ENCODE measurements around the gene COX7B2.

COX7B2 gene, protein sequence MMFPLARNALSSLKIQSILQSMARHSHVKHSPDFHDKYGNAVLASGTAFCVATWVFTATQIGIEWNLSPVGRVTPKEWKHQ

DNA sequence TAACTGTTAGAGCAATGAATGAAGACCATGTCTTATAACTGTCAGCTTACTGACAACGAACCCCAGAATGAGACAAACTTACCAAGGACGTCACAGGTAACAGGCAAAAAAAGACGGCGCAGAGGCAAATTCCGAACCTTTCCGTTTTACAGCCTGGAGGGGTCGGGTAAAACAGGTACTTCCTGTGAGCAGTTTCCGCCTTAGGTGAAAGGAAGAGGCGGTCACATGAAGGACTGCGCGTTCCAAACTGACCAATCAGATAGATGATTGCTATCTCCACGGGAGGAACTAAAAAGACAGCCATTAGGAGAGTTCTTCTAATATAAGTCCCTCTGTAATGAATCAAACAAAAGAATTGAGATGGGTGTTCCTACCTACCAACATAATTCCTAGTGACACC is at the start of gene COX7B2:
COX7B2 (minus strand) TSS at position 168 of the 400 bp plus-strand sequence. CDS start 174,053 bp downstream, outside the sequence.
- no peak for DNase-seq

DNA sequence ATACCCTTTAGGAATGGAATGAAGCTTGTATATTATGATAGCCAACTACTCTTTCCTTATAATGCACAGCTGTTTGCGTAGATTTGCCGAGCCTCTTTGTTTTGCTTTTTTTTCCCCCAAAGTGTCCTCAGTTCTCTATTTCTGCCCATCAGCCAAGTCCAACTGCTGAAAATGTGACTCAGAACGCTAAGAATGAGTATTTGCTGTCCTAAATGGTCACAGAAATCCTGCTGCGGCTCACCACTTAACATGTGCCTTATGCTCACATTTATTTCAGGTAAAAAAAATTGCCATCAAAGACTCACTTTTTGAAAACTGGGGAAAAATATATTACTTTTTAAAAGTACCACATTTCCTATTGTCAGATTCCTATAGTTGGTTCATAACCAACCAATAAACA is 47.4 kb upstream of the COX7B2 start:
- no peak for DNase-seq

DNA sequence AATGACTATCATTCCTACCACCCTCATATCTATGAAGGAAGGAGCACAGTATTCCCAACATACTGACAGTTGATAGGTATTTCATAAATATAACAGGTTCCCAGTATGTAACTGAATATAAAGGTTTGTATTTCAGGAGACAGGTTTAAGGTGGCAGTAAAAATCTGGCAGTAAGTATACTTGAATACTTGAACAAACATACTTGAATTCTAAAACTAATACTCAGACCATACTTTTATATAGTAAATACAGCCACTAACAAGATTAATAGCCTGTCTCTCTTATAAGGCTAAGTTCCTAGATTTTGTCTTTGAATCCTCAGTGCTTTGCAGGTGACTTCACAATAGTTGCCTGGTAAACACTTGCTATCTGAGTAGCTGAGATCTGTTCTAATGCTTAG is 46.6 kb upstream of the COX7B2 start:
- DNase-seq: no peak

DNA sequence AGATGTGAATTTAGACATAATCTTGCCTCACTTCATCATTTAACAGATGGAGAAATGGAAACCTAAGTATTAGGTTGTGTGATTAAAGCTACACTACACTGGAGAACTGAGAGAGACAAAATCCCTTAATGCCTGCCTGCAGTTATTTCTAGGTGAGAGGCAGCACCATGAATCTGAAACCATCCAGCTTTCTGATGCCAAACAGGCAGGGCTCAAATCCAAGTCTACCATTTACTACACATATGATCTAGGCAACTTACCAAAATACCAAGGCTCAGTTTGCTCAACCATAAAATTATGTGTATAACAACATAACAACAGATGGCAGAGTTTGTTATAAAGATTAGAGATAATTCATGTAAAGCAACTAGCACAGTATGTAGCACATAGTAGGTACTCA is 45.6 kb upstream of the COX7B2 start:
- DNase-seq: no peak

DNA sequence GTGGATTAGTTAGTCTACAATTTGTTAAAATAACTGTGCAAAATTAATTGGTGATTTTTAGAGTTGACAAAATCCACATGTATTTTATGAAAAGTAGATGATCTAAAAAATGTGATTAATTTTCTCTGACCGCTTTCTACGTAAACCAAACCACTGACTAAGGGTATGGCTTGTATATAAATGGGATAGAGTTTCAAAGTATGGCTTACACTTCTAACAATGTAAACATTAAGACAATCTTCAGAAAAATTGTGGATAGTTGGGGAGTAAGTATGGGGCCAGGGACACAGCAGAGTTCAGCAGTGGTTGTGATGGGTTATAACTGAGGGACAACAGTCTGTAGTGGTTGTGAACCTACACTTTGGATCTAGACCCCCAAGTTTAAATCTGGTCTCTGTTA is 44.5 kb upstream of the COX7B2 start:
- no peak for DNase-seq

DNA sequence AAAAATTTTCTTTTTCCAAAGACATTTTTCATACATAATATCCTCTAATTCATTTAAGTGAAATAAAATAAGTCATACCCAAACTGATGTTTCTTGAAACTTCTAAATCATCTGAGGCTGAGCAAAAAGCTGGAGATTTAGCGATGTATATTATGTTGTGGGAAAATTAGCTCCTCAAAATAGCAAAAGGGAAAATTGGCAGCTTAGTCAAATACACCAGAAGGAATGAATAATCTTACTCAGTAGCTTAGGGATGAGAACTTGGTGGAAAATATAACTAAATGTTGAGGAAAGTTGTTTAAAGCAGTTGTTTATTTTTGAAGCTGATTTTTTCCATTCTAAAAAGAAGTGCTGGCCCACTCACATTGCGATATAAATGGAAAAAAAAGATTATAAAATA is 43.4 kb upstream of the COX7B2 start:
- no peak for DNase-seq

DNA sequence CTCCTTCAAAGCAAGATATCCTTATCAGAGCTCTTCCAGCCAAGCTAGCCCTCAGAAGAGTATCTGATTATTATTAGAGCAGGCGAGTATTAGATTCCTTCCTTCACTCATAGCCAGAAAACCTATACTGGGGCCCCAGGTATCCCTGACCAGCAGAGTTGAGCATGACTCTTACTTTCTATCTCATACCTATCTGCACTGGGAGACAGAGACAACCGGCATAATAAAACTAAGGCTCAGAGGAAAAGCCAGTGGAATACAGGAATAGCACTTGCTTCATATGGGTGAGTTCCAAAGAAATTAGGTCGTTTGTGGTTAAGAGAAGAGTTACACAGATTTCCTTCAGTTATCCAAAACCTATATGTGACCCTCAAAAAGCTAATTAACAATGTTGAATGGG is 41.8 kb upstream of the COX7B2 start:
- DNase-seq: no peak

DNA sequence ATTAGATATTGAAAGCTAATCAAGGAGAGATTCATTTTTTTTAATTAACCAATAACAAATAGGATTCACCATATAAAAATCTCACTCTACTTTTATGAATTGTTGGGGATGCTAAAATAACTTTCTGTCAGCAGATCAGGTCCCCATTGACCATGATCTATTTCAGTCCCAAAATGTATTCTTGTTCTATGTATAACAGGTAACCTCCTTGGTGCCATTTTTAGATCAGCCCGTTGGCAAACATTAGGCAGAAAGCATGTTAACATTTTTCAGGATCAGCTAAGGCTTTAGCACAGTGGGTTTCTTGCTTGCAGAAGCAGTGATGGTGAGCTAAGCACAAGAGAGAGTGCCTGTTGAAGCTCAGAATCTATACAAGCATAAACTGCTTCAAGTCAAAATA is 40.8 kb upstream of the COX7B2 start:
- no peak for DNase-seq

DNA sequence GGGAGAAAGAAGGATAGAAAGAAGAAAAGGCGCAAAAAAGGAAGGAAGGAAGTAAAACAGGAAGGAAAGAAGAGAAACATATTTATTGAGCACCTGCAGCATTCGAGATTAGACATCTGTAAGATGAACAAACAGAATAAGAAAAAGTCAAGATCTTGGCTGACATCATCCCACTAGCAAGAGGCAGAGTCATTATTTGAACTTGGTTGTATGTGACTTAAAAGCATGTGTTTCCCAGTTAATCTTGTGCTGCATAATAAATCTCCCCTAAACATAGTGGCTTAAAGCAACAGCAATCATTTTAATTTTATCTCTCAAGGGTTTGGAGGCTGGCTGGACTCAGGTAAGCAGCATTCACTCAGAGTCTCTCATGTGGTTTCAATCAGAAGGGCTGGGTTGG is 38.5 kb upstream of the COX7B2 start:
- no peak for DNase-seq

DNA sequence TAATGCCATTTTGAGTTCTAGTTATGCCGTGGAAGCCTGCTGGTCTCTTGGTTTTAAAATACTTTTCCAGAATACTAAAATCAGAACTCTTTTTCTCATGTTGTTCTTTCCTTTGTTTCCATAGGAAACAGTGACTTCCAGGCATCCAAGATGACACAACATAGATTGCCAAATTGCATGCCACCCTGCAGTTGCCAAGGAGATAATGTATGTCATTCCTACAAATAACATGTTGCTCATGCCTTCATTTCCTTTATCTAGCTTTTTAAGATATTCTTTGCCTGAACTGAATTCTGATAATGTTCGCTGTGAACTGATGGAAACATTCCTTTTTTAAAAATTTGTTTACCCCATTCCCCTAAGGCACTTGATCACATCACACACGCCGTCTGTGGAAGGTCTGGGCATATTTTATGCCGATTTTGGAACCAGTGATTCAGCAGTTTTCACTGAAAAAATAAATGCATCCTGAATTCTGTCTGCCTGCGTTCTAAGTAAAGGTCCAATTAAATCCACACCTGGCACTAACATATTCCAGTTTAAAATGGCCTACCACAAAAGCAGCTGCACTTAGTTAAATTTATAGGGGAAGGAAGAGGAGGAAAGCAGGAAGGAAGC is 38.0 kb upstream of the COX7B2 start:
- DNase-seq: no peak

DNA sequence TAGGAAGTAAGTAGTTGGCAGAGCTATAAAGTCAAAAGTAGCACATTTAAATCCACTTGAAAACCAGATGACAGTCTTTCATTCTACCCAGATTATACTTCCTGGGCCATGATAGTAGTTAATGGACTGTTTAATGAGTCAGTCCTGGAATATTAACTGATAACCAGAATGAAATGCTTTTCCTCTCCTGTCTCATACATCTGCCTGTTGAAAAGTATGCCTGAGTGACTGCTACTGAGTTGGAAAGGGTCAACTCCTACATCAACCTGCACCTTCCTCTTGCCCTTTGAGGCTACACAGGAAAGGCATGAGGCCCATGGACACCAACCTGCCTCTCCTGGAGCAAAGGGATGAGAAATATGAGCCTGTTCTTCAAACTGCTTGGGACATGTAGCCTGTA is 36.0 kb upstream of the COX7B2 start:
- no peak for DNase-seq

DNA sequence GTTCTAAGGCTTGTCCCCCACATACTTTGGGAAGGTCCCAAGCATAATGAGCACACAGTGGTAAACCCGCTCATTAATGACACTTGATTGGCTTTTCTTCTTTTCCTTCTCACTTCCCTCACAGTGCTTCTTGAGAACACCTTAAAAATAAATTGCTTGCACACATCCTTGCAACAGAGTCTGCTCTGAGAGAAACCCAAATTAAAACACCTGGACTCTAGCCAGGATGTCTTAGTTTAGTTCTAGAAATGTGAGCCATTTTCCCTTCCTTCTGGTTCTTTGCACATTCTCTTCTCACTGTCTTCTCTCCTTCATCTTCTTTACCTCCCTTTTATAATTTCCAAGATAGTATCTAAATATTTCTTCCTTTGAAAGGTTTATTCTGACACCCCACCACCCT is 35.3 kb upstream of the COX7B2 start:
- DNase-seq: no peak

DNA sequence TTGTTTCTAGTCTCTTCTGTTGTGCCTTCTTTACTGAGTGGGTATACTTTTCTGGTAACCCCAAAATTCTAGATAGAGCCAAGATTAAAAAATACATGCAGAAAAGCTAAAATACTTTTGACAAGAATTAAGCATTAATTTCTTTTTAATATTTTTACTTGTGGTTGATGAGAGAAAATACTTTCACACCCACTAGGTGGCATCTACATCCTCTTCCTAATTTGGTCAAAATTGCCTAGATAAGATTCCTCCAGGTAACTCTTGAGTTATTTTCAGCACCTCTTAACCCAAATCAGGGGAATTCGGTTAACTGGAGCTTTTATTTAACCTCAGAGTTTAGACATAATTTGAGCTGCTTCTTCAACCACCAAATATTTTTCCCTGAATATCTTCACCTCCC is 28.4 kb upstream of the COX7B2 start:
- DNase-seq: no peak

DNA sequence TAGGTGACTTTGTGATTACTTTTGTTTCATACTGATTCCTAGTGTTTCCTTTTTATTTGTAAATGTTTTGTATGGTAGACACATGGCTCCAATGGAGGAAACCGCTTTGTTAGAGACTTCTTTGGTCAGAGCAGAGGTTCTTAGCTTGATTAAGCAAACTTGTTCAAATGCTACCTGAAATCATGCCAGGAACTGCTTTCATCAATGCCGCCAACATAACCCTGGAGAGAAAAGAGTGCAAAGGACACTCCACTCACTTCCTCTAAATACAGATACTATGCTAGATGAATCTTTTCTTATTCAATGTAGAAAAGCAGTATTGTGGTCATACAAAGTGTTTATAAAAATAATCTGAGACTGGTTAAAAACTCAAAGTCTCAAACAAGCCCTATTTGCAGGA is 25.7 kb upstream of the COX7B2 start:
- DNase-seq: no peak

DNA sequence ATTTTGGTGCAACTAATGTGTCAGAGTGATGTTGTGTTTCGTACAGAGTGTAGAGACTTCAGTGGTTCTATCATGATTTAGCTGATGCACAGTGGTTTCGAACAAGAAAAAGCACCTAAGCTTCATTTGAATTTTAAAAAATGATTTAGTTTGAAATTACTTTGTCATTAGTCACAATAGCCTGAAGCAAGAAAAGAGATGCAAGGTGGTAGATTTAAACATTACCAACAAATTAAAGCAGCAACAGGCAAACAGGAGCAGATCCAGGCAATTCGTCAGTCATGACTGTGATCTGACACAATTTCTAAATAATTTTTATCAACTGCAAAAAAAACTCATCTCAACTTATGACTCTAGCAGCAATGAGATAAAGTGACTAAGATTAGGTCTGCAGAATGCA is 24.6 kb upstream of the COX7B2 start:
- no peak for DNase-seq

DNA sequence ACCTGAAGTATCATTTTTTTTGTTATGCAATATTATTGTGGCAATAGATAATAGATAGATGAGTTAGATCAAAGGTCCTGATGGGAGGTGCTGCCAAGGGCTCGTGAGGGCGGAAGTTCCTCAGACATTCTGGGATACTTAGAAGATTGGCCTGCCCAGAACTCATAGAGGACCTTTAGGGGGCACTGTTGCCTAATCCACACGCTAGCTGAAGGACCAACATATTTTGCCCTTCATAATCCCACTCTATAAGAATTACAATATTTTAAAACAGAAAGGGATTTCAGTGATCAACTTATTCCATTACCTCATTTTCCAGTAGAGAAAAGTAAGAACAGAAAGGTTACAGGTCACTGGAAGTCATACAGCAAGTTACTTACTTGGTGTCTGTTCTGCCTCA is 22.9 kb upstream of the COX7B2 start:
- no peak for DNase-seq

DNA sequence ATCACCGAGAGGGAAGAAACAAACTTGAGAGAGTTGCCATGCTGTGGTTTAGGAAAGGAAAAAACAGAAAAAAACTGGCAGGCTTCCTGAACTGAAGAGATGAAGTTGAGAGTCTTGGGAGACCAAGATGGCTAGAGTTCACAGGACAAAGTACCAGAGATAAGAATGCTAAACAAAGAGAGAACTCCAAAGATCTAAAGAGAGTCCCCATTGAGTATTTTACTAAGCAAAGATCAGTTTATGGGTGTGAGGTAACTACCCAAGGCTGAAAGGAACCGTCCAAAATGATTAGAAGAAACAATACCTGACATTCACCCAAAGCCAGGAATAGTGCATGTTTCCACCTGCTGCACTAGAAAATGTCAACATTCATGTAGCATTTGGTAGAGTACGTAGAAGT is 21.8 kb upstream of the COX7B2 start:
- DNase-seq: no peak

DNA sequence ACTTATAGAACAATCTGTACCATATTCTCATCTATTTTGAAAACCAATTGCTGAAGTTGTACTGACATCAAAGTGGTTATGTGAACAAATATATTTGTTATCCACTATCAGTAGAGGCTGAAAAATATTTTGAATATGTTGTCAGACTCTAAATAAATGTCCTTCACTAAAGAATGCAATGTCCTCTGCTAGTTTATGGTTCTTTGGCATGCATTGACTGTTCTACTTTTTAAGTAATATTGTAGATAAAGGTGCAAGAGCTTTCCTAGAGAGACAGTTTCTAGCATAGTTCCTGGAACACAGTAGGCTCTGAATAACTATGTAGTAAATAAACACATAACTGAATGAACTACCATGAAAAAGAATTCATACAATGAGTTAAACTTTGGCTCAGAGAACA is 18.2 kb upstream of the COX7B2 start:
- no peak for DNase-seq

DNA sequence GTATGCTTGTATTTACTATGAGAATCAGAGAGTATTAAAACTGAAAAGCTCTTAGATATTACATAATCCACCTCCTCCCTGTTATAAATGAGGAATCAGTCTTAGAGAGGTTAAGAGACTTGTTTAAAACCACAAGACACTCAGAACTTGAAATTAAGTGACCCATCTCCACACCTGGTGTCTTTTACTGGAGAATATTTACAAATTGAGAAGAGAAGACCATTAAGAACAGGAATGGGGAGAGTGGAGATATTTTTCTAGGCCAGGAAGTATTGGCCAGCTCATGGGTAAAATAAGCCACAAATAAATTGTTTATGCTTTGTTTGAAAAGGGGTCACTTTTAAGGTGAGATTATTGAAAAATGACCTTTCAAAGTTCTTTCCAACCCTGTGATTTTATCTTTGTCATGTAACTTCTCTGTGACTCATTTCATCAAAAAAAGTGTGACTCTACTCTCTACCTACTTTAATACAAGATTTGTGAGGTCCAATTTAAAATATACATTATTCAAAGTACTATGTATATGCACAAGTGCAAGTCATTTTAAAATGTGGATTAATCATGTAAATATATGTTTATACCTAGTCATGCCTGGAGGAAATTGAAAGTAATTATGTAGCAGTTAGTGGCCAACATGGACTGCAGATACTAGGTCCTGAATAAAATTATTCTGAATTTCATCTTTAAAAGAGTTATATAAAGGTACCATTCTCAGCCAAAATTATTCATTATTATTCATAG is 15.9 kb upstream of the COX7B2 start:
- no peak for DNase-seq

DNA sequence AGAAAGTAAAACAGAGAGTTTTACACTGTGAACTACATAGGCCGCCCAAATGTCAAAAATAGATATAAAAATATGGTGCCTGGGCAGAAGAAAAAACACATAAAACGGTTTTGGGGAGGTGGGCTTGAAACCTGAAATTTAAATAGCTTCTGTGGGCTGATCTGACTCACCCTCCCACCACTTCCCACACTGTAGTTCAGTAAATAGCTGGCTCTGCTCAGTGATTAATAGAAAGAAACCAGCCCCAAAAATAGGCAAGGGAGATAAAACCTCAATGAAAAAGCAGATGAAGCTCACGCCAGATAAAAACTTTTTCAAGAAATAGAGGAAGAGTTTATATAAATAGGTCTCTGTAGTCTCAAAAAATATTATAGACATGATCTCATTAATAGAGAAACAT is 13.2 kb upstream of the COX7B2 start:
- no peak for DNase-seq

DNA sequence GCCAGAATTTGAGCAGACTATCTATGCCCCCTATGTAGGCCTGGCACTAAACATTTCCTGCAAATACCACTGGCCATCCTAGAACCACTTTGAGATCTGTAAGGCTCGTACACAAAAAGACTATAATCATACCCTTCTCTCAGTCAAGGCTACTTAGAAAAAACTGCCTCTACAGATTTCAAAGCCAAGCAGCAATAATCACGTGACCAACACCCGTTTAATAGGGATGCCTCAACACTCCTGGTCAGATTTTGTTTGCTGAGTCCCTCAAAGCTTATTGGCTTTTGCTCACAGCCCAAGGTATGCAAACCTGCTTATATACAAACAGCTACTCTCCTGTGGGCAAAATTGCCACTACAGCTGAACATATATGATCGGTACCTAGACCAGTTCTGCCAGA is 897 bp downstream of the COX7B2 start:
- DNase-seq: no peak

DNA sequence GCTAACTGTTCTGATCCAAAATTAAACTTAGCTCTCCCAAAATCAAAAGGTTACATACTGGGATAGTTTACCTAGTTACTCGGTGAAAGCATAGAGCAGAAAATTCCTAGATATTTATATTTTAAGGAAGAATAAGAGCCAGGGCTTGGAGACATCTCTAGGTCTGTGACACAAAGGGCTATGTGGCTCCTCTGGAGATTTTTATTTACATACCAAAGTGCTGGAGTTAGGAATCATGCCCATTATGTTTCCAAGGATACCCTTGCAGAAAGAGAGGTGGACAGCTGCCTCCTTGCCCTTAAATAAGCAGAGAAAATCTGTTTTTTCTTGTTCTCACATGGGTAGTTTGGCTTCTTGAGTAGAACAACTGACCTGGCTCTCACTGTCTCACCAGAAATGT is 9.0 kb downstream of the COX7B2 start:
- DNase-seq: no peak

DNA sequence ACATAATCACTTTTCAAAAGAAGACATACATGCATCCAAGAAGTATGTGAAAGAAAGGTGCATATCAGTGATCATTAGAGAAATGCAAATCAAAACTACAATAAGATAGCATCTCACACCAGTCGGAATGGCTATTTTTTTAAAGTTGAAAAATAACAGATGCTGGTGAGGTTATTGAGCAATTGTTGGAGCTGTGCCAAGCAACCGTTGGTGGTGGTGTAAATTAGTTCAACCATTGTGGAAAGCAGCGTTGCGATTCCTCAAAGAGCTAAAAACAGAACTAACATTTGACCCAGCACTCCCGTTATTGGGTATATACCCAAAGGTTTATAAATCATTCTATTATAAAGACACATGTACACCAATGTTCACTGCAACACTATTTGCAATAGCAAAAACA is 14.2 kb downstream of the COX7B2 start:
- no peak for DNase-seq

DNA sequence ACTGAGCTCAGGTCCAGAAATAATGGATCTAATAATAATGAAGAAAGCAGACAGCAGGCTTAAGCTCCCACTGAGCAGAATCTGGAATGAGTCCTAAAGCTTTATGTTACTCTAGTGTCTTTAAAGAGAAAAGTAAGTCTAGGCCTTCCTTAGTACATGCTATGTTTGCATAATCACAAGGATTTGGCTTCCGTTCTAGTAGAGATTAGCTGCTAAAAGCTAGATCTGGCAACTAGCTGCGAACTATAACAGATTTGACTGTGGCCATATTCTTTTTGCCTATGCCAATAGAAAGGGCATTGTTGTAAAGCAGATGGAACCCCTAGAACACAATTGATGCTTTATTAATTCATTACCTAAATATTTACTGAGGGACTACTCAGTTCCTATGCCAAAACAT is 19.0 kb downstream of the COX7B2 start:
- DNase-seq: no peak

DNA sequence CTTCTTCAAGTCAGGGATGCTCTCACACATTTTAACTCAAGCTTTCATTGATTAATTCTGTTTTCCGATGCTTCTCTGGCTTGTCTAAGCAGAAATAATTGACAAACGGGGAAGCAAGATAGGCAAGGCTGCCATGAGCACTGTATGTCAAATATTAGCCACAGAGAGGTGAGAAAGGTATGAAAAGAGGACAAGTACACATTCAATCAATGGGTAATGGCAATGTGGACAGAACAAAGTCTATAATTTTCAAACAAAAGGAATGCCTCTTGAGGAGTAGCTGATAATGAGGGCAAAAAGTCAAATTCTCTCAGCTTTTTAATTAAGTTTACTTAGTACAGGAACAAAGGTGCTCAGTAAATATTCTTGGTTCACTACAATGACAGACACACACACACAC is 19.6 kb downstream of the COX7B2 start:
- no peak for DNase-seq

All from NCI-H187 (cell line).